Superior temporal gyrus (tissue), 1 donor: ENCODE data around the gene F10.
A peak's percentile ranks its signal among the peaks of the same experiment; 100 is the strongest.
"Not testable (repeated sequence)": the region's sequence is repeated elsewhere in the genome, so short reads cannot be mapped to it uniquely, and the experiment has no call there.

Experiments
- DNase-seq: peaks from one replicate; pipeline ENCODE4 v3.0.0-alpha.2; 2016; ENCODE audit errors: extremely low spot score

Gene F10

GRCh38 chr13:113151745-113152690, 29.4 kb downstream of the F10 start:
- no peak for DNase-seq

GRCh38 chr13:113152691-113152983, 30.0 kb downstream of the F10 start:
- no peak for DNase-seq

GRCh38 chr13:113152984-113153809, 30.6 kb downstream of the F10 start:
- DNase-seq: no peak

GRCh38 chr13:113153810-113154748, 31.5 kb downstream of the F10 start:
- peak; percentile 82 for DNase-seq

- DNase-seq: no peak
Observed at GRCh38 chr13:113155201-113155600, 32.6 kb downstream of the F10 start.

- no peak for DNase-seq
Observed at GRCh38 chr13:113155982-113156655, 33.5 kb downstream of the F10 start.

- DNase-seq: no peak
Observed at GRCh38 chr13:113157206-113157928, 34.8 kb downstream of the F10 start.

- DNase-seq: no peak
Observed at GRCh38 chr13:113157929-113158747, 35.5 kb downstream of the F10 start, which contains the start of gene PROZ. PROZ (plus strand) TSS chr13:113158648; CDS start chr13:113158661, 13 bp downstream.

GRCh38 chr13:113158946-113159345, 36.3 kb downstream of the F10 start:
- no peak for DNase-seq

- no peak for DNase-seq
Observed at GRCh38 chr13:113159701-113160100, 37.1 kb downstream of the F10 start.

GRCh38 chr13:113160983-113161382, 38.4 kb downstream of the F10 start:
- DNase-seq: no peak

GRCh38 chr13:113161433-113161832, 38.8 kb downstream of the F10 start:
- DNase-seq: no peak

GRCh38 chr13:113161975-113162374, 39.4 kb downstream of the F10 start:
- DNase-seq: not testable (repeated sequence)

GRCh38 chr13:113162783-113163685, 40.4 kb downstream of the F10 start:
- no peak for DNase-seq

- no peak for DNase-seq
Observed at GRCh38 chr13:113164492-113164891, 41.9 kb downstream of the F10 start.

- DNase-seq: no peak
Observed at GRCh38 chr13:113166266-113166665, 43.7 kb downstream of the F10 start.

GRCh38 chr13:113166681-113167080, 44.1 kb downstream of the F10 start:
- DNase-seq: no peak

GRCh38 chr13:113167155-113167554, 44.6 kb downstream of the F10 start:
- DNase-seq: no peak
